GM18951 (cell line): ENCODE results near the gene CASKIN1.

ENCODE experiments used
- POLR2A ChIP-seq: IDR thresholded peaks from 4 replicates; pipeline ENCODE4 v1.6.1; 2011; ENCODE audit warnings: mild to moderate bottlenecking; ENCODE audit not compliant: insufficient read length, insufficient read depth; ENCODE audit errors: extremely low read depth
- in situ Hi-C: fragments of 300-500 bp; cut with MboI; formaldehyde crosslinking; loops from one replicate; pipeline ENCODE4 v1.12.0; 2022; ENCODE audit warnings: low sequenced_read_pairs, mixed read lengths, inconsistent platforms; ENCODE audit not compliant: unreplicated experiment

The CASKIN1 gene

DNA sequence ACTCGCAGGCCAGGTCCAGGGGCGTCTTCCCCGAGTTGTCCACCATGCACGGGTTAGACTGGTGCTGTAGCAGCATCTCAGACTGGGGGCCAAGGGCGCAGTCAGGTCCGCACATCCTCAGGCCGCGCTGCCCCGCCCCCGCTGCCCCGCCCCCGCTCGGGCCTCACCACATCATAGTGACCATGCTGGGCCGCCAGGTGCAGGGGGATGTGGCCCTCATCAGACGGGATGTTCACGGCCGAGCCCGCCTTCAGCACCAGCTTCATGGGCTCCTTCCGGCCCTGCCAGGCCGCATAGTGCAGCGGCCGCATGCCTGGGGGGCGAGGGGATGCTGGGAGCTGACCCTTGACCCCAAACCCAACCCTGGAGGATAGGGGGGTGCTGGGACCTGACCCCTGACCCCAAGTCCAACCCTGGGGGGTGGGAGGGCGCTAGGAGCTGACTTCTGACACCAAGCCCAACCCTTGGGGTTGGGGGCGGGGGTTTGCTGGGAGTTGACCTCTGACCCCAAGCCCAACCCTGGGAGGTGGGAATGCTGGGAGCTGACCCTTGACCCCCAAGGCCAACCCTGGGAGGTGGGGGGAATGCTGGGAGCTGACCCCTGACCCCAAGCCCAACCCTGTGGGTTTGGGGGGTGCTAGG, 7.0 kb downstream of the CASKIN1 start:
- TF ChIP-seq POLR2A = no peak
- in situ Hi-C loops = no loop called here

DNA sequence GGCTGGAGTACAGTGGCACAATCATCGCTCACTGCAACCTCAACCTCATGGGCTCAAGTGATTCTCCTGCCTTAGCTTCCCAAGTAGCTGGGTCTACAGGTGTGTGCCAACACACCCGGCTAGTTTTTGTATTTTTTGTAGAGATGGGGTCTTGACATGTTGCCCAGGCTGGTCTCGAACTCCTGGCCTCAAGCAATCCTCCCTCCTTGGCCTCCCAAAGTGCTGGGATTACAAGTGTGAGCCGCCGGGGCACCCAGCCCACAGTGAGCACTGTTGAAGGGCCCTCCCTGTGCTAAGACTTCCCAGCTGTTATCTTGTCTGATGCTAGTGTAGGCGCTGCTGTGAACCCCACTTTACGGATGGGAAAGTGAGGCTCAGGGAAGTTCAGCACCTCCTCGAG, 8.0 kb downstream of the CASKIN1 start:
- no peak for TF ChIP-seq POLR2A
- in situ Hi-C loops = no loop called here

DNA sequence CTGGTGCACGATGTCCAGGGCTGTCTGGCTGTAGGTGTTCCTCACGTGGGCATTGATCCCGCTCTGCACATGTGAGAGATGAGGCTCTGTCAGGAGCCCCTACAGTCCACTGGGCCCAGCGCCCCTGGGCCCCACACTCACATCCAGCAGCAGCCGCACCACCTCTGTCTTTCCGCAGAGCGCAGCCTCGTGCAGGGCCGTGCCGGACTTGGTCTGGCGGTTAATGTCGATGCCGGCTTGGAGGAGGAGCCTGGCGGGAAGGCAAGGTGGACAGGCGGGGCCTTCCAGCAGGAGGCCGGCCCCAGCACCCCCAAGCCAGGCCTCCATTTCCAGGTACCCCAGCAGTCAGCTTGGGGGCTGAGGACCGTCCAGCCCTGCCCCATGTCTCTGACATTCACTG, 9.2 kb downstream of the CASKIN1 start:
- in situ Hi-C loops = no loop called here
- TF ChIP-seq POLR2A = no peak

GRCh38 chr16:2186505-2186904, 9.9 kb downstream of the CASKIN1 start:
- no peak for TF ChIP-seq POLR2A
- in situ Hi-C loops = no loop called here

DNA sequence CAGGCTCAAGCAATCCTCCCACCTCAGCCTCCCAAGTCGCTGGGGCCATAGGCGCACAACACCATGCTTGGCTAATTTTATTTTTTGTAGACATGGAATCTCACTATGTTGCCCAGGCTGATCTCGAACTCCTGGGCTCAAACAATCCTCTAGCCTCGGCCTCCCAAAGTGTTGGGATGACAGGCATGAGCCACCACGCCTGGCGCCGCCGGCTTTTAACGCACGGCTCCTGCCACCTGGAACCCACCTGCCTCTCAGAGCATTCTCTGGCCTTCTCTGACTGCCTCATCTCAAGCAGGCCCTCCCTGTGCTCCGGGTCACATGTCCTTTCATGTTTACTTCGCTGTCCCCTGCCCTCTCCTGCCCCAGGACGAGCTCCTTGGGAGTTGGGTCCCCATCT, 10.3 kb downstream of the CASKIN1 start:
- no peak for TF ChIP-seq POLR2A
- in situ Hi-C loops = no loop called here

- in situ Hi-C loops = no loop called here
- no peak for TF ChIP-seq POLR2A
Observed at GRCh38 chr16:2184962-2185361, 11.4 kb downstream of the CASKIN1 start.

- TF ChIP-seq POLR2A = no peak
- in situ Hi-C loops = no loop called here
Observed at GRCh38 chr16:2184346-2184745, 12.1 kb downstream of the CASKIN1 start.

DNA sequence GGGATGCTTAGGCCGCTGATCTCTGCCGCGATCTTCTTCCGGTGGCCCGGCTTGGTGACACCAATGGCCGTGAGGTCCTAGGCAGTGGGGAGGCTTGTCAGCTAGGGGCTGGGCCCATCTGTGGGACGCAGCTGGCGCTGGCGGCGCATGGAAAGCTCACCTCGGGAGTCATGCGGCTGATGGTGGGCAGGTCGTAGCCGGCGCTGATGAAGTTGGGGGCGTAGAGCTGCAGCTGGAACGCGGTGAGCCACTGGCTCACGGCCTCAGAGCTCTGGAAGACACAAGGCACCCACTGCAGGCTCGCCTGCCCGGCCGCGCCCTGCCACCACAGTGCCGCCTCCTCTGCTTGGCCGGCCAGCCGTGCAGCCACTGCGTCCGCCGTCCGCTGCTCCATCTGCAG, 12.7 kb downstream of the CASKIN1 start:
- in situ Hi-C loops = no loop called here
- TF ChIP-seq POLR2A = no peak

DNA sequence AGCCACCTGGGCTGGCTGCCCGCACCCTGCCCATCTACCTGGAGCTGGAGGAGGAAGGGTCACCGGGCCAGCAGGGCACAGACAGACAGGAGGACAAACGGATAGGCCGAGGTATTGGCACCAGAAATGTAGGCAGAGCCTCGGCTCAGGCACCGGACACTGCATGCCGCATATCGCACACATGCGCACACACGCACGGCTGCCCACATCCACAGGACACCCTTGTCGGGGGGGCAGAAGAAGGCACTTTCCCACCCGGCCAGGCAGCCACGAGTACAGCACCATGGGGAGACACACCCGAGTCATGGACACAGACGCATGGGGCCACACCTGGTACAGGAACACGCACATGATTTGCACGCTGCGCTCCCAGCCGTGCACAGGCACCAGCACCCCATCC, 14.5 kb downstream of the CASKIN1 start:
- in situ Hi-C loops = no loop called here
- no peak for TF ChIP-seq POLR2A

DNA sequence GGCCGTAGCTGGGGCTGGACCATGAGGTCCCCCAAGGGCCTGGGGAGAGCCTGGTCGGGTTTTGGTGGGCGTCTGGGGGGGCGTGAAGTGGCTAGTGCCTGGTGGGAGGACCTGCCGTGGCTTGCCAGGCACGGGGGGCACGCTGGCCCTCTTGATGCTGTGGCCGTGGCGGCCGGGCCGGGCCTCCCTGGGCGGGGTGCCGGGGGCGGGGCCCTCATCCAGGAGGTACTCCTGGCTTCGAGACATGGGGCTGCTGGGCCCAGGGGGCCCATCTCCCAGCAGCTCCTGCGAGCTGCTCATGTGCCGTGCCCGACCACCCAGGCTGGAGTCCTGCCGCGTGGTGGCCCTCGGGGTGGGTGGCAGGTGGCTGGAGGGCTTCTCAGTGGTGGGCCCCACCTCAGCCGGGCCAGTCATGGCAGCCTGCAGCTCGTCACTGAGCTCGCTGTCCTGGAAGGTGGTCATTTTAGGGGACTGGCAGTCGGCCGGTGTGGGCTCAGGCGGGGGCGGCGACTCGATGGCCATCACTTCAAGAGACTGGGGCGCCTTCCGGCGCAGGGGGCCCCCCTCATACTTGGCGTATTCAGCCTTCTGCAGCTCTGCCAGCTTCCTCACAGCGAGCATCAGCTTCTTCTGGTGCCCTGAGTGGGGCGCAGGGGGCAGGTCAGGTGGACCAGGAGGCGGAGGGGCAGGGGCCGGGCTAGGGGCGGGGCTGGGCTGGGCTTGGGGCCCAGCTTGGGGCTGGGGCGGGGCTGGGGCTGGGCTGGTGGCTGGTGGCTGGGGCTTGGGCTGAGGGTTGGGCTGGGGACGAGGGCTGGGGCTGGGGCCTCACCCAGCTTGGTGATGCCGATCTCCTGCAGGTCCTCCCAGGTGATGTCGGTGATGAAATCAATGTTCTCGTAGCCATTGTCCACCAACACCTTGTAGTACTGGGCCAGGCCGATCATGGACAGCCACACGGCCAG, 15.2 kb downstream of the CASKIN1 start:
- in situ Hi-C loops = no loop called here

GRCh38 chr16:2180461-2180860, 15.9 kb downstream of the CASKIN1 start:
- no peak for TF ChIP-seq POLR2A
- in situ Hi-C loops = no loop called here

More for the DNA sequence above, 15.2 kb downstream of the CASKIN1 start:
- no peak for TF ChIP-seq POLR2A

- no peak for TF ChIP-seq POLR2A
- in situ Hi-C loops = no loop called here
Observed at GRCh38 chr16:2179576-2179975, 16.8 kb downstream of the CASKIN1 start.

- TF ChIP-seq POLR2A = no peak
- in situ Hi-C loops = no loop called here
Observed at GRCh38 chr16:2179107-2179501, 17.3 kb downstream of the CASKIN1 start.
